ENCODE measurements around the gene FRMD5. TPM values are rescaled to one million over a fixed set of nuclear protein-coding genes. Genes with fewer than 3 reads are reported as not detected.
"Not testable (repeated sequence)": the region's sequence is repeated elsewhere in the genome, so short reads cannot be mapped to it uniquely, and the experiment has no call there.

FRMD5 gene
- total RNA-seq, 1 donor from 2014 or later: 62.4 TPM

GRCh38 chr15:44034334-44034733 is 160.7 kb downstream of the FRMD5 start:
- H3K4me1 ChIP-seq: peaks cover 27% of the 10 kb centered on the region
- no peak for TF ChIP-seq CTCF (IDR thresholded peaks at IDR 0.05; ENCODE audit: borderline replicate concordance)
- H3K9me3 ChIP-seq (replicated peaks): no peaks in the 10 kb centered on the region
- no peaks in the 10 kb centered on the region for H3K36me3 ChIP-seq
- DNase-seq: no peak
- peaks cover 10% of the 10 kb centered on the region for H3K27me3 ChIP-seq (ENCODE audit: low read depth)
- no peak overlapping the region for H3K4me3 ChIP-seq
- intact Hi-C loops (cut with micrococcal nuclease): loop anchor here (10.0 kb wide), 1 partner anchor 120 kb away; no protein-coding TSS in a partner anchor
- no peak overlapping the region for H3K27ac ChIP-seq (replicated peaks)

- Histone ChIP-seq H3K9me3 (replicated peaks) (no peaks in the 10 kb centered on the region), H3K4me3 (no peak overlapping the region), H3K4me1 (peaks cover 31% of the 10 kb centered on the region), H3K36me3 (no peaks in the 10 kb centered on the region), H3K27me3 (ENCODE audit: low read depth) (peaks cover 5% of the 10 kb centered on the region), H3K27ac (replicated peaks) (no peak overlapping the region)
- no peak for DNase-seq
- intact Hi-C loops (cut with micrococcal nuclease): loop anchor here (10.0 kb wide), 1 partner anchor 119 kb away; no protein-coding TSS in a partner anchor
- TF ChIP-seq CTCF (IDR thresholded peaks at IDR 0.05; ENCODE audit: borderline replicate concordance): no peak
Measured at GRCh38 chr15:44033894-44034293, 161.2 kb downstream of the FRMD5 start.

GRCh38 chr15:44032820-44033219 is 162.3 kb downstream of the FRMD5 start:
- DNase-seq; H3K27ac ChIP-seq (replicated peaks); H3K27me3 ChIP-seq (ENCODE audit: low read depth); H3K36me3 ChIP-seq; H3K4me3 ChIP-seq; H3K9me3 ChIP-seq (replicated peaks): not testable (repeated sequence)
- H3K4me1 ChIP-seq: peaks cover 35% of the 10 kb centered on the region
- intact Hi-C loops (cut with micrococcal nuclease): loop anchor here (10.0 kb wide), 1 partner anchor 118 kb away; no protein-coding TSS in a partner anchor

GRCh38 chr15:44029940-44030568 is 165.0 kb downstream of the FRMD5 start:
- H3K4me3 ChIP-seq: no peak overlapping the region
- no peaks in the 10 kb centered on the region for H3K36me3 ChIP-seq
- intact Hi-C loops (cut with micrococcal nuclease): loop anchor here (10.0 kb wide), 1 partner anchor 115 kb away; no protein-coding TSS in a partner anchor
- no peak overlapping the region for H3K27ac ChIP-seq (replicated peaks)
- no peak for DNase-seq
- H3K9me3 ChIP-seq (replicated peaks): no peaks in the 10 kb centered on the region
- H3K27me3 ChIP-seq (ENCODE audit: low read depth): no peaks in the 10 kb centered on the region
- H3K4me1 ChIP-seq: peaks cover 23% of the 10 kb centered on the region
- no peak for TF ChIP-seq CTCF (IDR thresholded peaks at IDR 0.05; ENCODE audit: borderline replicate concordance)

- no peak for DNase-seq
- TF ChIP-seq CTCF (IDR thresholded peaks at IDR 0.05; ENCODE audit: borderline replicate concordance): no peak
- H3K27ac ChIP-seq (replicated peaks): no peak overlapping the region
- H3K9me3 ChIP-seq (replicated peaks): no peaks in the 10 kb centered on the region
- no peak overlapping the region for H3K4me3 ChIP-seq
- no peaks in the 10 kb centered on the region for H3K27me3 ChIP-seq (ENCODE audit: low read depth)
- H3K36me3 ChIP-seq: no peaks in the 10 kb centered on the region
- H3K4me1 ChIP-seq: peaks cover 16% of the 10 kb centered on the region
- intact Hi-C loops (cut with micrococcal nuclease): no loop called here
Measured at GRCh38 chr15:44029003-44029402, 166.1 kb downstream of the FRMD5 start.

- Histone ChIP-seq H3K9me3 (replicated peaks) (no peaks in the 10 kb centered on the region), H3K27ac (replicated peaks) (no peak overlapping the region), H3K36me3 (no peaks in the 10 kb centered on the region), H3K4me1 (peaks cover 16% of the 10 kb centered on the region), H3K27me3 (ENCODE audit: low read depth) (no peaks in the 10 kb centered on the region), H3K4me3 (no peak overlapping the region)
- no peak for DNase-seq
- TF ChIP-seq CTCF (IDR thresholded peaks at IDR 0.05; ENCODE audit: borderline replicate concordance): no peak
- intact Hi-C loops (cut with micrococcal nuclease): no loop called here
Measured at GRCh38 chr15:44028349-44028748, 166.7 kb downstream of the FRMD5 start.

Data from left ventricle myocardium inferior (tissue), 1 donor.